OCI-LY3 (cell line): ENCODE measurements around the gene DLK1.

ENCODE experiments used
- H2AFZ ChIP-seq: fragments of 200-600, 300-600 bp; shearing (Covaris generic); 2 replicates; pipeline ENCODE4 v1.6.0; 2014; ENCODE audit warnings: antibody characterized with exemption, low read depth, low read length
- H3K27ac ChIP-seq: fragments of 200-600, 300-600 bp; sonication (generic); 2 replicates; pipeline ENCODE4 v1.5.1; 2014; ENCODE audit warnings: mild to moderate bottlenecking, low read length, moderate library complexity, mixed read lengths
- H3K27me3 ChIP-seq: fragments of 200-600, 300-600 bp; sonication (generic); 2 replicates; pipeline ENCODE4 v1.6.1; 2014; ENCODE audit warnings: low read depth, low read length, mixed read lengths
- H3K36me3 ChIP-seq: fragments of 200-600, 300-600 bp; sonication (generic); replicated peaks from 2 replicates; pipeline ENCODE3; 2014; ENCODE audit warnings: low read depth, low read length, mixed read lengths
- H3K4me1 ChIP-seq: fragments of 300-600, 200-600 bp; sonication (generic); 2 replicates; pipeline ENCODE4 v1.6.1; 2014; ENCODE audit warnings: low read length, mixed read lengths
- H3K4me2 ChIP-seq: fragments of 200-600, 300-600 bp; sonication (generic); 2 replicates; pipeline ENCODE4 v1.6.1; 2014; ENCODE audit warnings: low read length, mixed read lengths
- H3K4me3 ChIP-seq: fragments of 300-600, 200-600 bp; sonication (generic); 2 replicates; pipeline ENCODE4 v1.5.1; 2014; ENCODE audit warnings: antibody characterized with exemption, mild to moderate bottlenecking, low read length, moderate library complexity
- H3K79me2 ChIP-seq: fragments of 300-600, 200-600 bp; shearing (Covaris generic); 2 replicates; pipeline ENCODE4 v1.6.1; 2014; ENCODE audit warnings: mild to moderate bottlenecking, low read length, mixed read lengths
- H3K9ac ChIP-seq: fragments of 300-600, 200-600 bp; shearing (Covaris generic); 2 replicates; pipeline ENCODE4 v1.6.0; 2014; ENCODE audit warnings: mild to moderate bottlenecking, low read length, moderate library complexity
- H3K9me3 ChIP-seq: fragments of 200-600, 300-600 bp; shearing (Covaris generic); 2 replicates; pipeline ENCODE4 v1.6.1; 2014; ENCODE audit warnings: low read length, mixed read lengths; ENCODE audit not compliant: insufficient read depth
- H4K20me1 ChIP-seq: fragments of 200-600, 300-600 bp; sonication (generic); 2 replicates; pipeline ENCODE4 v1.6.1; 2016; ENCODE audit warnings: low read length, mixed read lengths; ENCODE audit not compliant: insufficient read depth
- EZH2phosphoT487 ChIP-seq: fragments of 200-600 bp; shearing (Covaris generic); IDR thresholded peaks from 2 replicates; pipeline ENCODE4 v1.6.1; 2018; ENCODE audit warnings: antibody characterized with exemption, mixed run types, low read depth
- TF ChIP-seq, protein P1 (sequence below): fragments of 200-600, 300-600 bp; sonication (generic); IDR thresholded peaks from 2 replicates; pipeline ENCODE4 v1.5.1; 2014; ENCODE audit warnings: antibody characterized with exemption, low read length, low read depth

The DLK1 gene

GRCh38 chr14:100708425-100709288, 18.0 kb upstream of the DLK1 start:
- Histone ChIP-seq H3K27ac (no peak overlapping the region), H3K36me3 (no peaks in the 10 kb centered on the region), H3K9me3 (no peaks in the 10 kb centered on the region), H3K27me3 (peaks cover 4% of the 10 kb centered on the region; the same call in 1 of the 2 replicates), H2AFZ (no peak overlapping the region), H4K20me1 (no peaks in the 10 kb centered on the region), H3K4me1 (no peaks in the 10 kb centered on the region), H3K4me3 (no peak overlapping the region), H3K9ac (no peak overlapping the region), H3K4me2 (no peak overlapping the region), H3K79me2 (no peaks in the 10 kb centered on the region)
- TF ChIP-seq, protein P1, sequence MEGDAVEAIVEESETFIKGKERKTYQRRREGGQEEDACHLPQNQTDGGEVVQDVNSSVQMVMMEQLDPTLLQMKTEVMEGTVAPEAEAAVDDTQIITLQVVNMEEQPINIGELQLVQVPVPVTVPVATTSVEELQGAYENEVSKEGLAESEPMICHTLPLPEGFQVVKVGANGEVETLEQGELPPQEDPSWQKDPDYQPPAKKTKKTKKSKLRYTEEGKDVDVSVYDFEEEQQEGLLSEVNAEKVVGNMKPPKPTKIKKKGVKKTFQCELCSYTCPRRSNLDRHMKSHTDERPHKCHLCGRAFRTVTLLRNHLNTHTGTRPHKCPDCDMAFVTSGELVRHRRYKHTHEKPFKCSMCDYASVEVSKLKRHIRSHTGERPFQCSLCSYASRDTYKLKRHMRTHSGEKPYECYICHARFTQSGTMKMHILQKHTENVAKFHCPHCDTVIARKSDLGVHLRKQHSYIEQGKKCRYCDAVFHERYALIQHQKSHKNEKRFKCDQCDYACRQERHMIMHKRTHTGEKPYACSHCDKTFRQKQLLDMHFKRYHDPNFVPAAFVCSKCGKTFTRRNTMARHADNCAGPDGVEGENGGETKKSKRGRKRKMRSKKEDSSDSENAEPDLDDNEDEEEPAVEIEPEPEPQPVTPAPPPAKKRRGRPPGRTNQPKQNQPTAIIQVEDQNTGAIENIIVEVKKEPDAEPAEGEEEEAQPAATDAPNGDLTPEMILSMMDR = no peak
- TF ChIP-seq EZH2phosphoT487 = no peak

- Histone ChIP-seq H4K20me1 (no peaks in the 10 kb centered on the region), H3K79me2 (no peaks in the 10 kb centered on the region), H3K4me3 (no peak overlapping the region), H3K4me2 (no peak overlapping the region), H3K4me1 (no peaks in the 10 kb centered on the region), H3K36me3 (no peaks in the 10 kb centered on the region), H2AFZ (no peak overlapping the region), H3K27ac (no peak overlapping the region), H3K27me3 (no peaks in the 10 kb centered on the region), H3K9ac (no peak overlapping the region), H3K9me3 (no peaks in the 10 kb centered on the region)
- TF ChIP-seq, protein P1 = no peak
- TF ChIP-seq EZH2phosphoT487 = no peak
Observed at GRCh38 chr14:100709289-100710284, 17.1 kb upstream of the DLK1 start.

DNA sequence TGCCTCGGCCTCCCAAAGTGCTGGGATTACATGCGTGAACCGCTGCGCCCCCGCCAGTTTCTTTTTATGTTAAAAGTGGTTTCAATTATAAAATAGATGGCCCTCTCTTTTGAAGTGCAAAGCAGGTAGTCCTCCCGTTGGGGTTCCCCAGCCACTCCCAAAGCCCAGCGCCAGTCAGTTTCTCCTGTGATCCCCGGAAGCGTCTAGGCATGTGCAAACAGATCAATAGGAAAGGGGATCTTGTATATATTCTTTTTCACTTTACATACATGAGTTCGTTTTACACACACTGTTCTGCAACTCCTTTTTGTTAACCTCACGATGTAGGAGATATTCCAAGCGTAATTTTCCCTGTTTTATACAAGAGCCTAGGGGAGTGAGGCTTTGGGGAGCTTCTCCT, 16.3 kb upstream of the DLK1 start:
- H3K36me3 ChIP-seq = no peaks in the 10 kb centered on the region
- H3K27ac ChIP-seq = no peak overlapping the region
- no peak overlapping the region for H3K4me2 ChIP-seq

DNA sequence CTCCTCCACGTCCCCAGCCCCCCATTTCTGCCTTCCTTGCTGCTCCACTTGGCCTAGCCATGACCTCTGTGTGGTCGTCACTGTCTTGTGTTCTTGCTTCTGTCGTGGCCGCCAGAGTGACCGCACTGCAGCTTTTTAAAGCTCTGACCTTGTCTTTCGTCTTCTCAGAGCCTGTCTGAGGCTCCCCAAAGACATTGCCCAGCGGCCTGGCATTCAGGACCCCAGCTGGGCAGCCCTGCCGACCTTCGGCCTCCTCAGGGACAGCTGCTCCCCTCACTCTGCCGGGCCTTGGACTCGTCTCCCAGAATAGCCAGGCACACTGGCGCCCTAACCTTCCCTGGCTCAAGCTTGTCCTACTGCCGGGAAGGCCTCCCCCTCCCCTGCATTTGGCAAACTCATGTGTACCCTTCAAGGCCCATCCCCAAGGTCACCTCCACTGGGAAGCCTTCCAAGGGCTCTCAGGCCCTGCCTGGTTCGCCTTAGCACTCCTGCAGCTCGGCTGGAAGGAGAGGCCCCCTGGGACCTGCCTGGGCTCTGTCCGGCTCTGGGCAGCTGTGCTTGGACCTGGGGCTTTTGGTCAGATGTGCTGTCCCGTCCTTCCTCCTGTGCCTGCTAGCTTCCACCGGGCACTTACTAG, 15.7 kb upstream of the DLK1 start:
- H3K4me2 ChIP-seq = no peak overlapping the region
- no peak overlapping the region for H3K9ac ChIP-seq
- TF ChIP-seq, protein P1 = no peak
- no peaks in the 10 kb centered on the region for H3K36me3 ChIP-seq
- H3K4me3 ChIP-seq = no peak overlapping the region
- no peaks in the 10 kb centered on the region for H3K79me2 ChIP-seq
- H4K20me1 ChIP-seq = no peaks in the 10 kb centered on the region
- no peaks in the 10 kb centered on the region for H3K27me3 ChIP-seq
- H3K9me3 ChIP-seq = no peaks in the 10 kb centered on the region
- no peak overlapping the region for H2AFZ ChIP-seq
- no peak overlapping the region for H3K27ac ChIP-seq
- no peaks in the 10 kb centered on the region for H3K4me1 ChIP-seq

More for the DNA sequence above, 16.3 kb upstream of the DLK1 start:
- Histone ChIP-seq H3K27me3 (no peaks in the 10 kb centered on the region), H3K79me2 (no peaks in the 10 kb centered on the region), H3K4me3 (no peak overlapping the region), H2AFZ (no peak overlapping the region), H3K9me3 (no peaks in the 10 kb centered on the region), H3K9ac (no peak overlapping the region), H3K4me1 (no peaks in the 10 kb centered on the region), H4K20me1 (no peaks in the 10 kb centered on the region)
- no peak for TF ChIP-seq EZH2phosphoT487
